H9 (cell line): Measurements from ENCODE around the gene ENDOV. TPM values are rescaled to one million over a fixed set of nuclear protein-coding genes. Genes with fewer than 3 reads are reported as not detected.

ENCODE experiments used
- DNase-seq: peaks from one replicate; pipeline ENCODE4 v3.0.0-alpha.2; 2017
- H2AFZ ChIP-seq: one replicate; pipeline ENCODE4 v1.6.1; 2013; ENCODE audit warnings: mild to moderate bottlenecking, low read length, control low read depth, moderate library complexity
- H2AK5ac ChIP-seq: 2 replicates; pipeline ENCODE4 v1.6.1; 2013; ENCODE audit warnings: low read length, control low read depth, mixed read lengths; ENCODE audit not compliant: insufficient read length
- H2BK120ac ChIP-seq: one replicate; pipeline ENCODE4 v1.6.1; 2013; ENCODE audit warnings: low read depth, mild to moderate bottlenecking, low read length, control low read depth, inconsistent platforms; ENCODE audit not compliant: poor library complexity, severe bottlenecking
- H2BK12ac ChIP-seq: 2 replicates; pipeline ENCODE4 v1.6.1; 2013; ENCODE audit warnings: low read length, control low read depth, mixed read lengths, low read depth; ENCODE audit not compliant: insufficient read length
- H2BK15ac ChIP-seq: 2 replicates; pipeline ENCODE4 v1.6.1; 2013; ENCODE audit warnings: low read depth, low read length, control low read depth
- H2BK20ac ChIP-seq: one replicate; pipeline ENCODE4 v1.6.1; 2013; ENCODE audit warnings: low read depth, mild to moderate bottlenecking, low read length, control low read depth, inconsistent platforms; ENCODE audit not compliant: poor library complexity, severe bottlenecking
- H2BK5ac ChIP-seq: 2 replicates; pipeline ENCODE4 v1.6.1; 2013; ENCODE audit warnings: low read length, control low read depth, mixed read lengths; ENCODE audit not compliant: insufficient read length
- H3K14ac ChIP-seq: 2 replicates; pipeline ENCODE4 v1.6.1; 2013; ENCODE audit warnings: low read length, control low read depth; ENCODE audit not compliant: insufficient read depth
- H3K18ac ChIP-seq: 2 replicates; pipeline ENCODE4 v1.6.1; 2013; ENCODE audit warnings: low read depth, mild to moderate bottlenecking, mixed read lengths, low read length, control low read depth; ENCODE audit not compliant: insufficient read length
- H3K23ac ChIP-seq: 2 replicates; pipeline ENCODE4 v1.6.1; 2013; ENCODE audit warnings: low read length, control low read depth, mixed read lengths, low read depth; ENCODE audit not compliant: insufficient read length
- H3K23me2 ChIP-seq: 2 replicates; pipeline ENCODE4 v1.6.1; 2013; ENCODE audit warnings: low read depth, mild to moderate bottlenecking, mixed read lengths, low read length, control low read depth; ENCODE audit not compliant: insufficient read length, poor library complexity, severe bottlenecking
- H3K27ac ChIP-seq: 2 replicates; pipeline ENCODE4 v1.5.1; 2013; ENCODE audit warnings: low read length, control low read depth, mixed read lengths, low read depth; ENCODE audit not compliant: insufficient read length
- H3K27me3 ChIP-seq: 2 replicates; pipeline ENCODE4 v1.6.1; 2013; ENCODE audit warnings: low read length, control low read depth, inconsistent platforms; ENCODE audit not compliant: insufficient read depth
- H3K4ac ChIP-seq: 2 replicates; pipeline ENCODE4 v1.6.1; 2013; ENCODE audit warnings: low read depth, mild to moderate bottlenecking, control low read depth, inconsistent platforms, low read length, moderate library complexity
- H3K4me1 ChIP-seq: 2 replicates; pipeline ENCODE4 v1.6.1; 2013; ENCODE audit warnings: low read length, control low read depth, inconsistent platforms; ENCODE audit not compliant: insufficient read depth
- H3K4me2 ChIP-seq: 2 replicates; pipeline ENCODE4 v1.6.1; 2013; ENCODE audit warnings: low read length, control low read depth, mixed read lengths; ENCODE audit not compliant: insufficient read length, insufficient read depth
- H3K56ac ChIP-seq: 2 replicates; pipeline ENCODE4 v1.6.1; 2013; ENCODE audit warnings: low read depth, mild to moderate bottlenecking, mixed read lengths, low read length, control low read depth; ENCODE audit not compliant: insufficient read length
- H3K79me1 ChIP-seq: 2 replicates; pipeline ENCODE4 v1.6.1; 2013; ENCODE audit warnings: low read depth, mild to moderate bottlenecking, moderate library complexity, low read length, control low read depth, inconsistent platforms; ENCODE audit not compliant: insufficient read depth, poor library complexity, severe bottlenecking
- H3K79me2 ChIP-seq: 2 replicates; pipeline ENCODE4 v1.6.1; 2013; ENCODE audit warnings: low read length, control low read depth, inconsistent platforms; ENCODE audit not compliant: insufficient read depth
- H3K9ac ChIP-seq: 2 replicates; pipeline ENCODE4 v1.6.1; 2013; ENCODE audit warnings: low read length, control low read depth, mixed read lengths; ENCODE audit not compliant: insufficient read length; ENCODE audit errors: extremely low read depth
- H3K9me3 ChIP-seq: one replicate; pipeline ENCODE4 v1.6.1; 2013; ENCODE audit warnings: low read depth, low read length, inconsistent platforms; ENCODE audit not compliant: control insufficient read depth
- H3T11ph ChIP-seq: one replicate; pipeline ENCODE4 v1.6.1; 2013; ENCODE audit warnings: mild to moderate bottlenecking, low read length, control low read depth, inconsistent platforms
- H4K20me1 ChIP-seq: one replicate; pipeline ENCODE4 v1.6.1; 2013; ENCODE audit not compliant: control insufficient read depth, insufficient read length, insufficient read depth
- H4K5ac ChIP-seq: 2 replicates; pipeline ENCODE4 v1.6.1; 2013; ENCODE audit warnings: low read depth, mild to moderate bottlenecking, mixed read lengths, low read length, control low read depth; ENCODE audit not compliant: insufficient read length
- H4K8ac ChIP-seq: replicated peaks from 2 replicates; pipeline ENCODE4 v1.6.1; 2013; ENCODE audit warnings: low read length, control low read depth, mixed read lengths, low read depth; ENCODE audit not compliant: insufficient read length
- H4K91ac ChIP-seq: 2 replicates; pipeline ENCODE4 v1.6.1; 2013; ENCODE audit warnings: low read depth, mild to moderate bottlenecking, moderate library complexity, mixed read lengths, low read length, control low read depth; ENCODE audit not compliant: insufficient read length
- H3K27ac Mint-ChIP-seq, 3 experiments: 2 replicates in 2 of 3; 3 replicates in 1 of 3; pipeline ENCODE4 v1.8.0; 2020 to 2021; ENCODE audit warnings: mixed read lengths in 3 of 3, mild to moderate bottlenecking in 1 of 3, moderate library complexity in 1 of 3
- H3K27me3 Mint-ChIP-seq: 2 replicates; pipeline ENCODE4 v1.8.0; 2021; ENCODE audit warnings: low read depth, mild to moderate bottlenecking, moderate library complexity, mixed read lengths
- H3K36me3 Mint-ChIP-seq, 3 experiments: 2 replicates in 2 of 3; 3 replicates in 1 of 3; pipeline ENCODE4 v1.8.0; 2020 to 2021; ENCODE audit warnings: low read depth in 3 of 3, mixed read lengths in 3 of 3; ENCODE audit not compliant: insufficient read depth in 1 of 3
- H3K4me1 Mint-ChIP-seq, 2 experiments: 2 replicates each; pipeline ENCODE4 v1.8.0; 2020; ENCODE audit warnings: mixed read lengths in 2 of 2
- H3K4me3 Mint-ChIP-seq, 2 experiments: 2 replicates in 1 of 2; 3 replicates in 1 of 2; pipeline ENCODE4 v1.8.0; 2020 to 2021; ENCODE audit warnings: mild to moderate bottlenecking in 2 of 2, mixed read lengths in 2 of 2, moderate library complexity in 1 of 2
- H3K9me3 Mint-ChIP-seq, 2 experiments: 2 replicates in 1 of 2; 3 replicates in 1 of 2; pipeline ENCODE4 v1.8.0; 2020; ENCODE audit warnings: mild to moderate bottlenecking in 2 of 2, mixed read lengths in 2 of 2, moderate library complexity in 1 of 2
- WGBS: extraction: QIAGEN DNeasy Blood & Tissue Kit; methylation state at CpG from one replicate; pipeline ENCODE4 v1.1.7; 2013; ENCODE audit warnings: missing lambda C conversion rate, low lambda C conversion rate, mixed read lengths; ENCODE audit not compliant: insufficient read length; ENCODE audit errors: extremely low coverage; 5-methylcytosine and 5-hydroxymethylcytosine counted together
- total RNA-seq: library from RNA; stranded (reverse); gene quantifications from 2 replicates; pipeline ENCODE4 v1.2.1, GENCODE V29; 2021
- TF ChIP-seq, protein P1 (sequence below): fragments of 200-600 bp; sonication (generic); conservative IDR thresholded peaks from 3 replicates; pipeline ENCODE4 v1.8.0; 2021; ENCODE audit warnings: antibody characterized with exemption, mild to moderate bottlenecking

ENDOV gene
- total RNA-seq, 1 experiment from 2014 or later = 17.1 TPM

- Histone ChIP-seq H3K18ac (no peak overlapping the region), H2BK12ac (no peak overlapping the region), H3K23me2 (peaks cover 5% of the 10 kb centered on the region), H2BK120ac (no peak overlapping the region), H3T11ph (no peak overlapping the region), H4K8ac (no peak overlapping the region), H3K79me1 (no peaks in the 10 kb centered on the region), H2BK5ac (no peak overlapping the region), H2BK20ac (no peak overlapping the region), H3K4me2 (no peak overlapping the region), H3K4ac (no peak overlapping the region), H2BK15ac (no peak overlapping the region), H3K4me1 (no peaks in the 10 kb centered on the region; the same call in 1 of the 2 replicates), H3K56ac (no peak overlapping the region), H3K79me2 (no peaks in the 10 kb centered on the region), H4K5ac (no peak overlapping the region), H3K9ac (no peak overlapping the region), H3K9me3 (no peaks in the 10 kb centered on the region), H3K27me3 (peaks cover 37% of the 10 kb centered on the region; the same call in 1 of the 2 replicates), H4K20me1 (no peaks in the 10 kb centered on the region), H2AK5ac (no peak overlapping the region), H3K27ac (no peak overlapping the region), H3K14ac (no peak overlapping the region; the same call in 1 of the 2 replicates), H2AFZ (no peak overlapping the region), H3K23ac (no peak overlapping the region), H4K91ac (no peak overlapping the region)
- Mint-ChIP-seq H3K36me3 (no peaks in the 10 kb centered on the region), H3K4me1 (peaks cover 25 to 48% of the 10 kb centered on the region in 2 experiments), H3K4me3 (no peak overlapping the region), H3K27me3 (peaks cover 86% of the 10 kb centered on the region), H3K27ac (no peak overlapping the region), H3K9me3 (no peaks in the 10 kb centered on the region; a peak in 1 of 5 replicates)
- no peak for DNase-seq
- WGBS = no CpG with 5 or more reads among the region's 4 CpGs
- TF ChIP-seq, protein P1, sequence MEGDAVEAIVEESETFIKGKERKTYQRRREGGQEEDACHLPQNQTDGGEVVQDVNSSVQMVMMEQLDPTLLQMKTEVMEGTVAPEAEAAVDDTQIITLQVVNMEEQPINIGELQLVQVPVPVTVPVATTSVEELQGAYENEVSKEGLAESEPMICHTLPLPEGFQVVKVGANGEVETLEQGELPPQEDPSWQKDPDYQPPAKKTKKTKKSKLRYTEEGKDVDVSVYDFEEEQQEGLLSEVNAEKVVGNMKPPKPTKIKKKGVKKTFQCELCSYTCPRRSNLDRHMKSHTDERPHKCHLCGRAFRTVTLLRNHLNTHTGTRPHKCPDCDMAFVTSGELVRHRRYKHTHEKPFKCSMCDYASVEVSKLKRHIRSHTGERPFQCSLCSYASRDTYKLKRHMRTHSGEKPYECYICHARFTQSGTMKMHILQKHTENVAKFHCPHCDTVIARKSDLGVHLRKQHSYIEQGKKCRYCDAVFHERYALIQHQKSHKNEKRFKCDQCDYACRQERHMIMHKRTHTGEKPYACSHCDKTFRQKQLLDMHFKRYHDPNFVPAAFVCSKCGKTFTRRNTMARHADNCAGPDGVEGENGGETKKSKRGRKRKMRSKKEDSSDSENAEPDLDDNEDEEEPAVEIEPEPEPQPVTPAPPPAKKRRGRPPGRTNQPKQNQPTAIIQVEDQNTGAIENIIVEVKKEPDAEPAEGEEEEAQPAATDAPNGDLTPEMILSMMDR = no peak
Observed at GRCh38 chr17:80482058-80482318, 67.0 kb downstream of the ENDOV start.
